Activated T-cell treated with anti-CD3 and anti-CD28 coated beads for 1 hour (primary cell): ENCODE data around the gene RBM19.

Experiments used
- DNase-seq: peaks from one replicate; pipeline ENCODE4 v3.0.0-alpha.2; 2020; ENCODE audit warnings: low read depth

Gene RBM19

DNA sequence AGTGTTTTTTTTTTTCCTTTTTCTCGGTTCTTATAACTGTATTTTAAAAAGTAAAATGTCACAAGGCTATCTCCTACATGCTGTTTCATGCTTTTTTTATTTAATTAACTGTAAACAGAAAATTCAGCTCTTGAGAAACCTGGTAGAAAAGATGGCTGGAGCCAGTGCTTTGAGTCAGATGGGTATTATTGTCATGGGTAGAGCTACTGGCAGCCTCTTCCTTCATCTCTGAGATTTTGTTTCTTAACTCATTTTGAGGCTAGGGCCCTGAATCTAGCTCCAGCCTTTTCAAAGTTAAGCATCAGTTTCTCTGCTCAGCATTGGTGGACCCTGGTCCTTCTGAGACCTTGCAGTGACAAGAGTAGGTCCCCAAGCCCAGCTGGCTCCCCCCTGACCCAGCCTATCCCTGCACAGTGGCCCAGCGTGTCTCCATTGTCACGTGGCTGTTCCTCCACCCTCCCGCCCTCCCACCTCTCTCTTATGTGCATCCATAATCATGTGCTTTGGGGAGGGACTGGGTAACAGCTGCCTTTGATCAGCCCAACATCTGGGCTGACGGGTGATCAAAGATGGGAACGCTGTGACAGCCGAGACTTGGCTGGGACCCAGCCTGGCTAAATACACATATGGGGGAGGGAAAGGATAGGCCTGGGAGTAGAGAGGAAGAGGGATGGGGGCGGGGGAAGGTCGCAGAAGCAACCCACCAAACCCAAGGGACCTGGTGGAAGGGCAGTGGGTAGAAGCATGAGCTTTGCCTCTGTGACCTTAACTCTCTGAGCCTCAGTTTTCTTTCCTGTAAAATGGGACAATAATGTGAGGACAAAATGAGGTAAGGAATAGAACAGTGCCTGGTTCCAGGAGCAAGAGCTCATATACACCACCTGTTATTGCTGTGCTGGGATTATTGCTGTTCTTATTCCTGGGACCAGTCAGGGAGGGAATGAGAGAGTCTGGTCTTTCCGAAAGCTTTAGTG, 24.4 kb upstream of the RBM19 start:
- DNase-seq = no peak

DNA sequence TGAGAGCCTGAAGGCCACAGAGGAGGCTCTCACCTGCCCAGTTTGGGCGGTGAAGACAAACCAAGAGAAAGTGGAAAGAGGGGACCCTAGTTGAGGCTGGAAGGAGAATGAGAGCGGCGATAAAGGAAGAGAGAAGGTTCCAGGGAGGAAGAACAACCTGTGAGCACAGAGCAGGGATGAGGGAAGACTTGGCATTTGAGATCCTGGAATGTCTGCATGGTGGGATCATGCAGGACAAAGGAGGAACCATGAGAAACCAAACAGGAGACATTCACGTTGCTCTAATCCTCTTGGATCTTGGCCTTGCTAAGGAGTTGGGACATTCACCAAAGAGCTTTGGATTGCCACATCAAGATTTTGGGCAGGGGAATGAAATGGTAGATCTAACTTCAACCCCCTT, 22.9 kb upstream of the RBM19 start:
- DNase-seq = no peak

DNA sequence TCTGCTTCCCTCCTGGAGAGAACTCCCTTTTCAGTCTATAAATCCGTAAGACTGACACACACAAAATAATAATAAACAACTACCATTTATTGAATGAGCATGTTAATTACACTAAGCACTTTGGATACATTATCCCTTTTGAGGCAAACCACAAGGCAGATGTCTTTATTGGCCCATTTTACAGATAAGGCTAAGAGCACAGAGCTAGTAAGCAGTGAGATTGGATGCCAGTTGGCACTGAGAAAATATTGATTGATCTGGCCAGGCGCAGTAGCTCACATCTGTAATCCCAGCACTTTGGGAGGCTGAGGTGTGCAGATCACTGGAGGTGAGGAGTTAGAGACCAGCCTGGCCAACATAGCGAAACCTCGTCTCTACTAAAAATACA, 21.9 kb upstream of the RBM19 start:
- DNase-seq = no peak

DNA sequence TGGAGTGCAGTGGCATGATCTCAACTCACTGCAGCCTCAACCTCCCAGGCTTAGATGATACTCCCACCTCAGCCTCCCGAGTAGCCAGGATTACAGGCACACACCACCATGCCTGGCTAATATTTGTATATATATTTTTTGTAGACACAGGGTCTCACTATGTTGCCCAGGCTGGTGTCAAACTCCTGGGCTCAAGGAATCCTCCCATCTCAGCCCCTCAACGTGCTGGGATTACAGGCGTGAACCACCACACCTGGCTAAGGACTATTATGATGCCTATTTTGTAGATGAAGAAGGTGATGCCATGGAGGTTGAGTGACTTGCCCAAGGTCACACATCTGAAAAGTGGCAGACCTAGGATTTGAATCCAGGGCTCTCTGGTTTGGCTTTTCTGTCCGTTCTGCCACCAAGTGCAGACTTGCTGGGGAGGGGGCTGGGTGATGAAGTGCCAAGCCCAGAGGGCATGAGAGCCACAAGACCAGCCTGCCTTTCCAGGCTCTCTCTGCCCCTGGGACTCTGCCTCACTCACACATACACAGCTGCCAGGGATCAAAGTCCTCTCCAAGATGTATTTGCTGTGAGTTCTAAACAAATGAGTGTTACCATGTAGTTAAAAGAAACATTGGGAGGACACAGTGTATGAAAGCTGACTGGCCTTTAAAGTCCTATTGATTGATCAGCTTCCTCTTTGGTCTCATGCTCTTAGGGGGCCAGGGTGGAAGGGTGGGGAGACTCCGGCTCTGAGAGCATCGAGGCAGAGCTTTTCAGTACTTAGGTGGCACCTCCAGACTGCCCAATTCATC, 21.3 kb upstream of the RBM19 start:
- no peak for DNase-seq

DNA sequence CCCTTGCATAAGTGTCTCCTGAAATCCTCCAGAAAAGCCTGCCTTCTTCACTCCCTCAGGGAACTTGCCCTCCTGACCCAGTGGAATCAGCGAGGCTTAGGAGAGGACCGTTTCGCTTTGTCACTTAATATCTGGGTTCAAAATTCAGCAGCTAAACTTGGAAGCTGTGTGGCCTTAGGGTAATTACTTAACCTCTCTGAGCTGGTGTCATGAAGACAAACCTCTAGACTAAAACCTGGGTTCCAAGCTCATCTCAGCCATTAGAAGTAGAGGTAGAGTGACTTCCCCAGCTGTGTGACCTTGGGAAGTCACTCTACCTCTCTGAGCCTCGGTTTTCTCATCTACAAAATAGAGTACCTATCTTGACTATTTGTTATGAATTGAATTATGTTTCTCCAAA, 18.3 kb upstream of the RBM19 start:
- DNase-seq = no peak

DNA sequence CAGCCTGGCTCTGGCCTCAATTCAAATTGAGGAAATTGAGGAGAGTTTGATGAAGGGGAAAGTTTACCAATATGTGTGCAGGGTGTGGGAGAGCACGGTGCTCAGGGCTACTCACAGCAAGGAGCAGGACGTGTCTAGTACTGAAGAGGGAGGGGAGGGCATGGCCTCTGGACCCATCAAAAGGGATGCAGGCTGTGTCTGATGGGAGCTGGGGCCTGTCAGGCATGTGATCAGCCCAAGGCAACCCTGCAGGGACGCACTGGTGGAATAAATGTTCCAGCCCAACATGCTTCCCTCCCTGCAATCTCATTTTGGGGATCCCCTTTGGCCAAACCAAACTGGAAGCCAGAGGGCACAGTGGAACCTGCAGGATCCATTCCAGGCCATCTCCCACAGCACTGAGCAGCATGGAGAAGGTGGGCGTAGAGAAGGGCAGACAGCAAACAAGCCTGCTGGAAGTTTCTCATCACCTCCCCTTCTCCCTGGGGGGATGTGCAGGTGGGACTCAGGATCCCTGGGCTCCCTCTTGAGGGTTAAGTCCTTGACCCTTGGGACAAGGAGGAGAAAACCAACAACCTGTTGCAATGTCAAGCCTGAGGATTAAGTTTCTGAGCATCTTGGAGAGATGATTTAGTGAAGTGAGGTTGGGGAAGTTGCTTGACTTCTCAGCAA, 17.8 kb upstream of the RBM19 start:
- no peak for DNase-seq

DNA sequence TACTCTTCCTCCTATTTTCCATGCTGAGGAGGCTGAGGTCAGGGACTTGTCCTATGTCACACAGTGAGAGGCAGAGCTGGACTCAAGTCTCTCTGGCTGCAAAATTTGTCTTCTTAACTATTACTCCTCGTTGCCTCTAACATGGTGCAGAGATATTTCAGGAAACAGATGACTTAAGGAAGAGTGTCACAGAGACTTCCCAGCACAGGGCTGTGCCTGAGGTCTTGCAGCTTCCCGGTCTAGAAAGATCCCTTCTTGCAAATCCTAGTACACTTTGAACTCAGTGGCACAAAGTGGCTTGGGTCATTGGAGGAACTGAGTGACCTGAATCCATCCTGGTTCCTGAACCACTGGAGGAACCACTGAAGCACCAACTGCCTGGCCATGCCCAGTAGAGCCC, 17.1 kb upstream of the RBM19 start:
- no peak for DNase-seq

DNA sequence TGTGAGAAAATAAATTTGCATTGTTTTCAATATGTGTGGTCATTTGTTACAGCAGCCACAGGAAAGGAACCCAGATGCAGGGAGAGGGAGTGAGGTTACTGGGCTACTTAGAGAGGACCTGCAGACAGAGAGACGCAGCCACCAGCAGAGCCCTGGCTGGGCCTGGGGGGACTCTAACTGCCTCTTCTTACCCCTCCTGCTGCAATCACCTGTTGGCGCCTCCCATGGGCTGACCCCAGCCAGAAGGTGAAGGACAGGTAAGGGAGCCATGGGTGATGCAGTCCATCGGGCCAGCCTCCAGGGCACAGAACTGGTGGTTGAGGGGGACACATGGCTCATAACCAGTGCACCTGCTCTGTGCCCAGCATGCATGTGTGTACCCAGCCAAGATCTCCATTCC, 15.8 kb upstream of the RBM19 start:
- DNase-seq = no peak

DNA sequence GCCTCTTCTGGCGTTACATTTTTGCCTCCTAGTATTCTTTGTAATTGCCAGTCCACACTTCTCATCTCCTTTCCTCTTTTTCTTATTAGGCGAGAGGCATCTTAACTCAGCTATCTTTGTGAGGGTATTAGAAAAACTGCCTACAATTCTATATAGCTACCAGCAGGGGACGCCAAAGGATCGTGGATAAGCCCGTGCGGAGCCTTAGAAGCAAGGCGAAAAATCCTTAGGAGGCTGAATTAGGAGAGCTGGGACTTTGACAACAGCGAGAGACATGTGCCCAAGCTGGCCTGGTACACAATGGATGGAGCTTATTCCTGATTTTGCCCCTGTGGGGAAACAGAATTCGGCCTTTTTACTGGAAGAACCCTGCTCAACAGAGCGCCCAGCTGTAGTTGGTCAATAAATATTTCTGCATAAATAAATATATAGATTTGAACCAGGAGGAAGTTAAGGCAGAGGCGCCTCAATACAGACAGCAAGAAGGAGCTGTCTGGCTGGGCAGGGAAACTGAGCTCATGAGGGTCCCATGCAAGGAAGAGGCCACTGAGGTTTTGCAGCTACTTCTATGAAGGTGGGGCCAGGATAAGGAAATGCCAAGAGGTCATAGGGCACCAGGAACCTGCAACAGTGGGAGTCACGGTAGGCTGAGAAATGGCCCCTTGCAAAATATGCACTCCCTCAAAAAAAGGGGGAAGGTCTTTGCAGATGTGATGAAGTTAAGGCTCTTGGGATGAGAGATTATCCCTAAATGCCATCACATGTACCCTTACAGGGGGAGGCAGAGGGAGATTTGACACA, 14.6 kb upstream of the RBM19 start:
- DNase-seq = no peak

DNA sequence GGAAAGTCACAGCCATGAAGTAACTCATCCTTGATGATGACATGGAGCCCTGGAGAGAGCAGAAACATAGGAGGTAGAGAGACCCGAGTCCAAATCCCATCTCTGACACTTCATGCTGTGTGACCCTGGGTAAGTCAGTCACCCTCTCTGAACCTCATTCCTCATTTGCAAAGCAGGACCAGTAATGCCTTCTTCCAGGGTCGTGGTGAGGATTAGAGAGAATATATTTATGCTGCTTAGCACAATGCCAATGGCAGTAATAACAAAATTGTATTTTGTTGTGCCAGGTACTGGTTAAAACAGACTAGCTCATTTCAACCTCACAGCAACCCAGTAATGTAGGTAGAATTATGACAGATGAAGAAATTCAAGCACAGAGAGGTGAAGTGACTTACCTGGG, 13.9 kb upstream of the RBM19 start:
- no peak for DNase-seq

DNA sequence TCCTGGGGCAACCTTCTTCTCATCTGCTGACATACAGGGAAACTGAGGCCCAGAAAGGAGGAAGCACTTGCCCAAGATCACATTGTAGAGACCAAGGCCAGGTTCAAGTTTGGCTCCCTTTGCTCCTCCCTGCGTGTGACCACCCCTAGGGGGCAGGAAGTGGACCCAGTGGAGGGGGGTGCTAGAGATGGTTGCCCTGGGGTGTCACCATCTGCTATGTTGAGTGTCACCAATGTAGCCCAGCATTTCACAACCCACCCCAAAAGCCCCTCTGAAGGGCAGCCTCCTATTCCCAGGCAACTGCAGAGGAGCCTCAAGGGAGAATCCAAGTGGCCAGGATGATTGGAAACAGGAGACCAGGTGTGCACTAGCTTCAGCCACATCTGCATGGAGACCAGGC, 12.0 kb upstream of the RBM19 start:
- DNase-seq = no peak

DNA sequence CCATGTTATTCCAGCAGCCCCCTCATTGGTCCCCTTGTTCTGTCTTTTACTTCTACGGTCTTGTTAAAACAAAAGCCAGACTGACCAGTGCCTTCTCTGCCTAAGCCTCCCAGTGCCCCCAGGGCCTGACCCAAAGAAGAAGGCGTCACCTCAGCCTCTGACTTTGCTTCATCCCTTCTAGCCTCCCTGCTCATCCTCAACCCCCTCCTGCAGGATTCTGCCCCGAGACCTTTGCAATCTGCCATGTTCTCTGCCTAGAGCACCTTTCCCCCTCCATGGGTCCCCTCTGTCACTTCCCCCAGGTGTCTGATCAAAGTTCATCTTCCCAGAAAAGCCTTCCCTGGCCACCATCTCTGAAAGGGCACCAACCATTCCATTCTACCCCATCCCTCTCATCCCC, 7.9 kb upstream of the RBM19 start:
- DNase-seq = no peak

DNA sequence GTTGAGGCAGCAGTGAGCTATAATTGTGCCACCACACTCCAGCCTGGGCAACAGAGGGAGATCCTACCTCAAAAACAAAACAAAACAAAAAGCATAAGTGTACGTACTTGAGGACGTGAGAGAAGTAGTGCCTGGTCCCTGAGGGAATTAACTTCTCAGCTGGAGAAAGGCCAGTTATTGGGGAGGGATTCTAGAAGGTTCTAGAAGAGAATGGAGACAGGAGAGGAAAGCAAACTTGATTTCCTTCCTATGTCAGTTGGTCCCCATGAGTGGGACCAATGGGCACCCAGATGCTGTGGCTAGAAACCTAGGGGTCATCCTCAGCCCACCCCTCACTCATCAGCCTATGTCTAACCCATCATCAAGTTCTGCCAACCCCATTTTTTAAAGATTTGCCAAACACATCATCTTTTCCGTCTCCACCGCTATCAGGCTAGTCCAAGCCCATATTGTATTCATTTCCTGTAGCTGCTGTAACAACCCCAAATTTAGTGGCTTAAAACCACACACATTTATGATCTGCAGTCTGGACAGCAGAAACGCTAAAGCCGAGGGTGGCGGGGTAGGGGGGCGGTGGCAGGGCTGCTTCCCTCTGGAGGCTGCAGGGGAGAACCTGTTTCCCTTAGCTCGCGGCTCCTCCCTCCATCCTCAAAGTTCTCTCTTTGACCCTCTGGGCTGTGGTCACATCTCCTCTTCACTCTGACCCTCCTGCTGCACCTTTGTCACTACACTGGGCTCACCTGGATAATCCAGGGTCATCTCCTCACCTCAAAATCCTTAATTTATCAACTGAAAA, 7.2 kb upstream of the RBM19 start:
- DNase-seq = no peak

DNA sequence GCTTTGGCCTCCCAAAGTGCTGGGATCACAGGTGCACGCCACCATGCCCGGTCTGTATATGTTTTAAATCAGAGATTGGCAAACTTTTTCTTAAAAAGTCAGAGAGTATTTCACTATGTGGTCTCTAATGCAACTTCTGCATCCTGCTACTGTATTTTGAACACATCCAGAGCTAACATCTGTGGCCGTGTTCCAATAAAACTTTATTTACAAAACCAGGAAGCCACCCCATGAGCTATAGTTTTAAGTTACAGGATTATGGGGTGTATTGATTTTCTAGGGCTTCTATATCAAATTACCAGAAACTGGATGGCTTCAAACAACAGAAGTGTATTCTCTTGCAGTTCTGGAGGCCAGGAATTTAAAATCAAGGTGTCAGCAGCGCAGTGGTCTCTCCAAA, 5.3 kb upstream of the RBM19 start:
- no peak for DNase-seq

DNA sequence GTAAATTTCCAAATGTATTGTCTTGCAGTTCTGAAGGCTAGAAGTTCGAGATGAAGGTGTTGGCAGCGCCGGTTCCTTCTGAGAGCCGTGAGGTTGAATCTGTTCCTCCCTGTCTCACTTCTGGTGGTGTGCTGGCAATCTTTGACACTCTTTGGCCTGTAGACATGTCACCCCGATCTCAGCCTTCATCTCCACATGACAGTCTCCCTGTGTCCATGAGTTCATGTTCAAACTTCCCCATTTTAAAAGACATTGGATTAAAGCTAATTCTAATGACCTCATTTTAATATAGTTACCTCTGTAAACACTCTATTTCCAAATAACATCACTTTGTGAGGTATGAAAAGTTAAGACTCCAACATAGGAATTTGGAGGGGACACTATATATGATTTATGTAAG, 4.1 kb upstream of the RBM19 start:
- DNase-seq = no peak

DNA sequence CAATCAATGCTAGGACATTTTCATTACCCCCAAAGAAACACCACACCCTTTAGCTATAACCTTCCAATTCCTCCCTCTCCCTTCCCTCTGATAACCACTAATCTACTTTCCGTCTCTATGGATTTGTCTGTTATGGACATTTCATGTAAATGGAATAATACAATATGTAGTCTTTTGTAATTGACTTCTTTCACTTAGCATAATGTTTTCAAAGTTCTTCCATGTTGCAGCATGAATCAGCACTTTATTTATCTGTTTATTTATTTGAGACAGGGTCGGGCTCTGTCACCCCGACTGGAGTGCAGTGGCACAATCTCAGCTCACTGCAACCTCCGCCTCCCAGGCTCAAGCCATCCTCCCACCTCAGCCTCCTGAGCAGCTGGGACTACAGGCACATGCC, 1.2 kb upstream of the RBM19 start:
- no peak for DNase-seq

DNA sequence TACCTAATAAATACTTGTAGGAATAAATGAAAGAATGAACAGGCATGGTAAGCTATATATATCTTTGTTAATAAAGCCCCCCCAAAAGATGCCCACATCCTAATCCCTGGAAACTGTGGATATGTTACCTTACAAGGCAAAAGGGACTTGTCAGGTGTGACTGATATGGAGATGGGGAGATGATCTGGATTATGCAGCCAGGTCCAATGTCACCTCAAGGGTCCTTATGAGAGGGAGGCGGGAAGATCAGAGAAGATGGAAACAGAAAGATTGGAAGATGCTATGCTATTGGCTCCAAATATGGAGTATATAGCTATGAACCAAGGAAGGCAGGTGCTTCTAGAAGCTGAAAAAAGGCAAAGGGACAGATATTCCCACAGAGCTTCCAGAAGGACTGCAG, 3.4 kb downstream of the RBM19 start:
- DNase-seq = no peak

DNA sequence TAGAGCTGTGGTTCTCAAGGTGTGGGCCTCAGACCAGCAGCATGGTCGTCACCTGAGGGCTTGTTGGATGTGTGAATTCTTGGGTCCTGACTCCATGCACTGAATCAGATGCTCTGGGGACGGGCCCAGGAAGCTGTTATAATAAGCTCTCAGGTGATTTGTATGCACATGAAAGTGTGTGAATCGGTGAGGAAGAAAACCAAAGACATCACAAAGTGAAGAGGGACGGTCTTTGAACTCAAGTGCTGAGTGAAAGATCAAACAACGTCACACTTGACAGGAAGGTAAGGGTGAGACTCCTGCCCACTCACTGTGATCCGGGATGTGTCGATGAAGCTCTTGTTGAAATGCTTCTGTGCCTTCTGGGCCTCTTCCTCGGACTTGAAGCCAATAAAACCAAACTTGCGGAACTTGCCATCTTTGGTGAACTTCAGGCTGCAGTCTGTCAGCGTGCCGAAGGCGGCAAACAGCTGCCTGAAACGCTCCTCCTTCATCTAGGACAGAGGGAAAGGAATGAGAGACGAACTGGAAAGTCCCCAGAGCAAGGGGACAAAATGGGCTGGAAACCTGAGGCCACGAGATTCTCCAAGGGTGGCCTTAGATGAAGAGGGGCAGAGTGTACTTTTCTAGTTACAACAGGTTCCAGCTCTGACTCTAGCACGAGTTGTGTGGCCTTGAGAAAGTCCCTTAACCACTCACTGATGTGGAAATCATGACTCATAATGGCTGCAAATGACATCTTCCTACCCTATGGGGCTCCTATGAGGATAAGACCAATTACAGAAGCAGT, 4.0 kb downstream of the RBM19 start:
- DNase-seq = no peak

DNA sequence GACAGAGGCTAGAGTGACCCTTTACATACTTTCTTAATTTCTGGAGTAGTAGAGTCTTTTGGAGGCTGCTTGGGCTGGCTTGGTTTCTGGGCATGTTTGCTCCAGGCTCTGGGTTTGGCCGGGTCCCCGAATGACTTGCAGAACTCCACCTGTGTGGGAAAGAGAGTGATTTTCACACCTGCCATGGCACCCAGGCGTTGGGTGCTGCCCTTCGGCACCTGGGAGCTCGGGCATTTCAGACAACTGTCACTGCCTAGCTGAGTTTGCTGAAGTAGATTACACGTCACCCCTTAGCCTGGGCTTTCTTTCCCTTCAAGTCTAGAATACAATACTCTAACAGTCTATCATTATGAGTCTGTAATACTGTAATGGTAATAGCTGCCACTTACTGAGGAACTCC, 6.1 kb downstream of the RBM19 start:
- no peak for DNase-seq

DNA sequence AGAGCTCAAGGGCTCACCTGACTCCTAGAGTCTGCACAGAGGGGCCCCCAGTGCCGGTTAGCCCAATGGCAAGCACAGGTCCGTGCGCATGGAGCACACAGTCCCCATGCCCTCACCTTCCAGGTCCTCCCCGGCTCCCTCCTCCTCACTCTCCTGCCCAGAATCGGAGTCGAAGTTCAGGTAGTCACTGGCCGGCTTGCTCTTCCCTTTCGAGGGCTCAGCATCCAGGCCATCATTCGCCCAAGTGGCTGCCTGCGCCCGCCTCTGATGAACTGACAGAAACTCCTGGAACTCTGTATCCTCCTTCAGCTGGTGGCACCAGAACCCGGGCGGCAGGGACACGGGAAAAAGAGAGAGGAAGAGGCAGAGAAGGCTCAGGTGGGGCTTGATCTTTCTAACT, 7.0 kb downstream of the RBM19 start:
- DNase-seq = no peak
